Measurements from ENCODE around the gene ROS1.
A peak's percentile ranks its signal among the peaks of the same experiment; 100 is the strongest.

The ROS1 gene

DNA sequence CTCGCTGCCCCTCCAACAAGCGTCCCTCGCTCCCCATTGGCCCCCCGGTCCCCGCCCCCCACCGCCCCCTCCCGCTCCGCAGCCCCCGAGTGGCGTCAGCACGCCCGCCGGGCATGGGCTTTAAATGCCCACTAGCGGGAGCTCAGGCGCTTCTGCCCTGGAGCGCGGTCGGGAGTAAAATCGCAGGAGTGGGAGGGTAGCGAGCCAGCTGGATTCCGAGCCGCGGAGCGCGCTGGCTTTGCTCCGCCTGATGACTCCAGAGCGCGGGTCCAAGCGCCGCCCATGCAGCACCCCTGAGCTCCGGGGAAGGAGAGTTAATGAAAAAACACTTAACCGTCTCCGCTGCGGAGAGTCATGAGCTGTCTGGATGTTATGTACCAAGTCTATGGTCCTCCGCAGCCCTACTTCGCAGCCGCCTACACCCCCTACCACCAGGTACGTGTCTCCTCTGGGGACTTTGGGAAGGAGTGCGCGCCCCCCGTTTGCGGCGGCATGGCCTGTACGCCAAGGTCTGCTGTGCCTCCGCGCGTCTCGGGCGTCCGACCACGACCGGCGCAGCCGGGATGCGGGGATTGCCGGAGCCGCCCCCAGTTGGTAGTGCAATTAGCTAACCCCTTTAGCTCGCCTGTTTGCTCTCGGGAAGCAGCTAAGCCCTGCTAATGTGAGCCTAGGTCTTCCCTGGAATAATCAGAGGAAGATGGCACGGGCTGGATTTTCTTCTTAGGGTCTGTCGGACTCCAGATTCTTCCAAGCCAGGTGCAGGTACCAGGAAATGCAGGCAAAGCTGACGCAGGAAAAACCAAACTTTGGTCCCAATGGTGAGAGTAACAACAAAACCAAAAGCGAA is 160.1 kb downstream of the ROS1 start, which contains the start of gene VGLL2 (continued):
- TF ChIP-seq, protein P1, sequence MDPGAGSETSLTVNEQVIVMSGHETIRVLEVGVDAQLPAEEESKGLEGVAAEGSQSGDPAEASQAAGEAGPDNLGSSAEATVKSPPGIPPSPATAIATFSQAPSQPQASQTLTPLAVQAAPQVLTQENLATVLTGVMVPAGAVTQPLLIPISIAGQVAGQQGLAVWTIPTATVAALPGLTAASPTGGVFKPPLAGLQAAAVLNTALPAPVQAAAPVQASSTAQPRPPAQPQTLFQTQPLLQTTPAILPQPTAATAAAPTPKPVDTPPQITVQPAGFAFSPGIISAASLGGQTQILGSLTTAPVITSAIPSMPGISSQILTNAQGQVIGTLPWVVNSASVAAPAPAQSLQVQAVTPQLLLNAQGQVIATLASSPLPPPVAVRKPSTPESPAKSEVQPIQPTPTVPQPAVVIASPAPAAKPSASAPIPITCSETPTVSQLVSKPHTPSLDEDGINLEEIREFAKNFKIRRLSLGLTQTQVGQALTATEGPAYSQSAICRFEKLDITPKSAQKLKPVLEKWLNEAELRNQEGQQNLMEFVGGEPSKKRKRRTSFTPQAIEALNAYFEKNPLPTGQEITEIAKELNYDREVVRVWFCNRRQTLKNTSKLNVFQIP (CRISPR knock-in tag; IDR thresholded peaks at IDR 0.05; ENCODE audit: borderline replicate concordance, low read depth): no peak

DNA sequence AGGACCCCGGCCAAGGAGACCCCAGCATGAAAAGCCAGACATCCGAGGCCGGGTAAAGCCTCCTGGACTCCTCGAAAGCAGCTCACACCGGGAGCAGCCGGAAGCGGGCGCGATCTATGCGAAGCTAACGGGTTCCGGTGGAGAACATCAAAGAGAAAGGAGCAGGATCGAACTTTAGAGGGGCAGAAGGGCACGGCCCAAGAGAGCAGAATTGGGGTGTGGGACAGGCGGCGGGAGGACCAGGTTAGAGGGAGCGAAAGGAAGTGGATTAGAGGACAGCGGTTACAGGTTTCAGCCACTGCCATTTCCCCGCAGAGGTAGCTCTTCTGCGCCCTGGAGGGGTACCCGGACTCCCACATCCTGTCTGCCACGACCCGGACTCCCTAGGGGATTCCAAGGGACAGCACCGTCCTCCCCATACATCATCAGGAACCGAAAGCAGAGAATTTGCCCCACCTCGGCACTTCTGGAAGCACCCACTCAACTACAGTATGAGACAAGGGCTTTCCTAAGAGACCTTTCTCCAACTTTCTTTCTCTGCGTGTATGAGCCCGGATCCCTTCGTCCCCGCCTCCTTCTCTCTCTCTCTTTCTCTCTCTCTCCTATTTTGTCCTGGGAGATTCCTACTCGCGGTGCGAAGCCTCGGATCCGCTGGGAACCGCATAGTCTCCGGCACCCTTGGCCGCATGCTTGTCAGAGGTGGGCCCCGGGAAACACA is 160.9 kb downstream of the ROS1 start:
- peak; percentile 54 for ATAC-seq
- TF ChIP-seq ISL1 (CRISPR knock-in tag; IDR thresholded peaks at IDR 0.05) (no peak), SNAI2 (CRISPR knock-in tag; IDR thresholded peaks at IDR 0.05) (no peak), BACH2 (CRISPR knock-in tag; IDR thresholded peaks at IDR 0.05; ENCODE audit: borderline replicate concordance) (no peak), CSDC2 (CRISPR knock-in tag; IDR thresholded peaks at IDR 0.05) (no peak), ZNF8 (CRISPR knock-in tag; IDR thresholded peaks at IDR 0.05) (no peak), OSR1 (CRISPR knock-in tag; IDR thresholded peaks at IDR 0.05) (no peak), GLIS3 (CRISPR knock-in tag; IDR thresholded peaks at IDR 0.05) (no peak), ZC3H10 (CRISPR knock-in tag; IDR thresholded peaks at IDR 0.05) (no peak), ZNF565 (CRISPR knock-in tag; conservative IDR thresholded peaks at IDR 0.05; ENCODE audit: low read depth) (no peak)
- TF ChIP-seq, protein P2, sequence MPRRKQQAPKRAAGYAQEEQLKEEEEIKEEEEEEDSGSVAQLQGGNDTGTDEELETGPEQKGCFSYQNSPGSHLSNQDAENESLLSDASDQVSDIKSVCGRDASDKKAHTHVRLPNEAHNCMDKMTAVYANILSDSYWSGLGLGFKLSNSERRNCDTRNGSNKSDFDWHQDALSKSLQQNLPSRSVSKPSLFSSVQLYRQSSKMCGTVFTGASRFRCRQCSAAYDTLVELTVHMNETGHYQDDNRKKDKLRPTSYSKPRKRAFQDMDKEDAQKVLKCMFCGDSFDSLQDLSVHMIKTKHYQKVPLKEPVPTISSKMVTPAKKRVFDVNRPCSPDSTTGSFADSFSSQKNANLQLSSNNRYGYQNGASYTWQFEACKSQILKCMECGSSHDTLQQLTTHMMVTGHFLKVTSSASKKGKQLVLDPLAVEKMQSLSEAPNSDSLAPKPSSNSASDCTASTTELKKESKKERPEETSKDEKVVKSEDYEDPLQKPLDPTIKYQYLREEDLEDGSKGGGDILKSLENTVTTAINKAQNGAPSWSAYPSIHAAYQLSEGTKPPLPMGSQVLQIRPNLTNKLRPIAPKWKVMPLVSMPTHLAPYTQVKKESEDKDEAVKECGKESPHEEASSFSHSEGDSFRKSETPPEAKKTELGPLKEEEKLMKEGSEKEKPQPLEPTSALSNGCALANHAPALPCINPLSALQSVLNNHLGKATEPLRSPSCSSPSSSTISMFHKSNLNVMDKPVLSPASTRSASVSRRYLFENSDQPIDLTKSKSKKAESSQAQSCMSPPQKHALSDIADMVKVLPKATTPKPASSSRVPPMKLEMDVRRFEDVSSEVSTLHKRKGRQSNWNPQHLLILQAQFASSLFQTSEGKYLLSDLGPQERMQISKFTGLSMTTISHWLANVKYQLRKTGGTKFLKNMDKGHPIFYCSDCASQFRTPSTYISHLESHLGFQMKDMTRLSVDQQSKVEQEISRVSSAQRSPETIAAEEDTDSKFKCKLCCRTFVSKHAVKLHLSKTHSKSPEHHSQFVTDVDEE (CRISPR knock-in tag; IDR thresholded peaks at IDR 0.05): no peak
- TF ChIP-seq, protein P1 (CRISPR knock-in tag; IDR thresholded peaks at IDR 0.05; ENCODE audit: borderline replicate concordance, low read depth): no peak
- TF ChIP-seq, protein P3, sequence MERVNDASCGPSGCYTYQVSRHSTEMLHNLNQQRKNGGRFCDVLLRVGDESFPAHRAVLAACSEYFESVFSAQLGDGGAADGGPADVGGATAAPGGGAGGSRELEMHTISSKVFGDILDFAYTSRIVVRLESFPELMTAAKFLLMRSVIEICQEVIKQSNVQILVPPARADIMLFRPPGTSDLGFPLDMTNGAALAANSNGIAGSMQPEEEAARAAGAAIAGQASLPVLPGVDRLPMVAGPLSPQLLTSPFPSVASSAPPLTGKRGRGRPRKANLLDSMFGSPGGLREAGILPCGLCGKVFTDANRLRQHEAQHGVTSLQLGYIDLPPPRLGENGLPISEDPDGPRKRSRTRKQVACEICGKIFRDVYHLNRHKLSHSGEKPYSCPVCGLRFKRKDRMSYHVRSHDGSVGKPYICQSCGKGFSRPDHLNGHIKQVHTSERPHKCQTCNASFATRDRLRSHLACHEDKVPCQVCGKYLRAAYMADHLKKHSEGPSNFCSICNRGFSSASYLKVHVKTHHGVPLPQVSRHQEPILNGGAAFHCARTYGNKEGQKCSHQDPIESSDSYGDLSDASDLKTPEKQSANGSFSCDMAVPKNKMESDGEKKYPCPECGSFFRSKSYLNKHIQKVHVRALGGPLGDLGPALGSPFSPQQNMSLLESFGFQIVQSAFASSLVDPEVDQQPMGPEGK (CRISPR knock-in tag; IDR thresholded peaks at IDR 0.05; ENCODE audit: borderline replicate concordance): no peak
- TF ChIP-seq, protein P4, sequence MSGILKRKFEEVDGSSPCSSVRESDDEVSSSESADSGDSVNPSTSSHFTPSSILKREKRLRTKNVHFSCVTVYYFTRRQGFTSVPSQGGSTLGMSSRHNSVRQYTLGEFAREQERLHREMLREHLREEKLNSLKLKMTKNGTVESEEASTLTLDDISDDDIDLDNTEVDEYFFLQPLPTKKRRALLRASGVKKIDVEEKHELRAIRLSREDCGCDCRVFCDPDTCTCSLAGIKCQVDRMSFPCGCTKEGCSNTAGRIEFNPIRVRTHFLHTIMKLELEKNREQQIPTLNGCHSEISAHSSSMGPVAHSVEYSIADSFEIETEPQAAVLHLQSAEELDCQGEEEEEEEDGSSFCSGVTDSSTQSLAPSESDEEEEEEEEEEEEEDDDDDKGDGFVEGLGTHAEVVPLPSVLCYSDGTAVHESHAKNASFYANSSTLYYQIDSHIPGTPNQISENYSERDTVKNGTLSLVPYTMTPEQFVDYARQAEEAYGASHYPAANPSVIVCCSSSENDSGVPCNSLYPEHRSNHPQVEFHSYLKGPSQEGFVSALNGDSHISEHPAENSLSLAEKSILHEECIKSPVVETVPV (CRISPR knock-in tag; IDR thresholded peaks at IDR 0.05): no peak

DNA sequence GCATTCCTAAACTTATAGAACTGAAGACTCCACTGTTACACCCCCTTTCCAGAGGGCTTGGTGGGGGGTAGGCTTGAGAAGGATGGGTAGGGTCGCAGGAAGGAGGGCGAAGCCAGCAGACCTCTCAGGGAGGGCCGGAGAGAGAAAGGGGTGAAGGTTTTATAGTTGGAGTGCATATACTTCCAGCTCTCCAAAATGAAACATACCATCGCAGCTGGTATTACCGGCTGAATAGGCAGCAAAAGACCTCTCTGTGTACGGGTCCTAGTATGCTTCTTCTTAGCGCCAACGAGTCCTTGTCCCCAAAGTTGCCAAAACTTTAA is 161.4 kb downstream of the ROS1 start:
- peak; percentile 14 for ATAC-seq
- TF ChIP-seq ARNTL (CRISPR knock-in tag; IDR thresholded peaks at IDR 0.05; ENCODE audit: borderline replicate concordance, low read depth): no peak
- no peak for TF ChIP-seq ISL1 (CRISPR knock-in tag; IDR thresholded peaks at IDR 0.05)
- no peak for TF ChIP-seq ZNF70 (CRISPR knock-in tag; IDR thresholded peaks at IDR 0.05)
- no peak for TF ChIP-seq ZFP3 (CRISPR knock-in tag; IDR thresholded peaks at IDR 0.05)
- TF ChIP-seq TCF4 (CRISPR knock-in tag; IDR thresholded peaks at IDR 0.05; ENCODE audit: borderline replicate concordance): no peak
- no peak for TF ChIP-seq OSR1 (CRISPR knock-in tag; IDR thresholded peaks at IDR 0.05)
- no peak for TF ChIP-seq BACH2 (CRISPR knock-in tag; IDR thresholded peaks at IDR 0.05; ENCODE audit: borderline replicate concordance)
- no peak for TF ChIP-seq TOX (CRISPR knock-in tag; IDR thresholded peaks at IDR 0.05; ENCODE audit: borderline replicate concordance)
- TF ChIP-seq ZNF8 (CRISPR knock-in tag; IDR thresholded peaks at IDR 0.05): no peak
- TF ChIP-seq, protein P2 (CRISPR knock-in tag; IDR thresholded peaks at IDR 0.05): no peak
- TF ChIP-seq ZFP30 (CRISPR knock-in tag; IDR thresholded peaks at IDR 0.05): no peak
- TF ChIP-seq, protein P5, sequence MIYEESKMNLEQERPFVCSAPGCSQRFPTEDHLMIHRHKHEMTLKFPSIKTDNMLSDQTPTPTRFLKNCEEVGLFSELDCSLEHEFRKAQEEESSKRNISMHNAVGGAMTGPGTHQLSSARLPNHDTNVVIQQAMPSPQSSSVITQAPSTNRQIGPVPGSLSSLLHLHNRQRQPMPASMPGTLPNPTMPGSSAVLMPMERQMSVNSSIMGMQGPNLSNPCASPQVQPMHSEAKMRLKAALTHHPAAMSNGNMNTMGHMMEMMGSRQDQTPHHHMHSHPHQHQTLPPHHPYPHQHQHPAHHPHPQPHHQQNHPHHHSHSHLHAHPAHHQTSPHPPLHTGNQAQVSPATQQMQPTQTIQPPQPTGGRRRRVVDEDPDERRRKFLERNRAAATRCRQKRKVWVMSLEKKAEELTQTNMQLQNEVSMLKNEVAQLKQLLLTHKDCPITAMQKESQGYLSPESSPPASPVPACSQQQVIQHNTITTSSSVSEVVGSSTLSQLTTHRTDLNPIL (CRISPR knock-in tag; IDR thresholded peaks at IDR 0.05; ENCODE audit: low read depth): no peak
